GM20431 (cell line): ENCODE results near the gene NOTCH2NLA.
"Not testable (repeated sequence)": the region's sequence is repeated elsewhere in the genome, so short reads cannot be mapped to it uniquely, and the experiment has no call there.

Experiments
- in situ Hi-C: fragments of 300-500 bp; cut with MseI, MboI; formaldehyde crosslinking; loops from one replicate; pipeline ENCODE4 v1.15.0; 2020; ENCODE audit warnings: low sequenced_read_pairs; ENCODE audit not compliant: unreplicated experiment

The NOTCH2NLA gene

GRCh38 chr1:146174531-146174930 lies 54.3 kb downstream of the NOTCH2NLA start:
- in situ Hi-C loops, result not testable (repeated sequence)

- in situ Hi-C loops, result not testable (repeated sequence)
Measured at GRCh38 chr1:146167740-146168139, 61.1 kb downstream of the NOTCH2NLA start.

GRCh38 chr1:146167273-146167672 lies 61.5 kb downstream of the NOTCH2NLA start:
- in situ Hi-C loops, result not testable (repeated sequence)

- in situ Hi-C loops, result not testable (repeated sequence)
Measured at GRCh38 chr1:146144465-146144864, 84.4 kb downstream of the NOTCH2NLA start, which contains the start of gene NBPF10. Gene NBPF10, minus strand, starts transcription at chr1:146144804. Its CDS starts 35 bp downstream, at chr1:146144769.
